ENCODE measurements around the gene ESRRB.

The ESRRB gene

DNA sequence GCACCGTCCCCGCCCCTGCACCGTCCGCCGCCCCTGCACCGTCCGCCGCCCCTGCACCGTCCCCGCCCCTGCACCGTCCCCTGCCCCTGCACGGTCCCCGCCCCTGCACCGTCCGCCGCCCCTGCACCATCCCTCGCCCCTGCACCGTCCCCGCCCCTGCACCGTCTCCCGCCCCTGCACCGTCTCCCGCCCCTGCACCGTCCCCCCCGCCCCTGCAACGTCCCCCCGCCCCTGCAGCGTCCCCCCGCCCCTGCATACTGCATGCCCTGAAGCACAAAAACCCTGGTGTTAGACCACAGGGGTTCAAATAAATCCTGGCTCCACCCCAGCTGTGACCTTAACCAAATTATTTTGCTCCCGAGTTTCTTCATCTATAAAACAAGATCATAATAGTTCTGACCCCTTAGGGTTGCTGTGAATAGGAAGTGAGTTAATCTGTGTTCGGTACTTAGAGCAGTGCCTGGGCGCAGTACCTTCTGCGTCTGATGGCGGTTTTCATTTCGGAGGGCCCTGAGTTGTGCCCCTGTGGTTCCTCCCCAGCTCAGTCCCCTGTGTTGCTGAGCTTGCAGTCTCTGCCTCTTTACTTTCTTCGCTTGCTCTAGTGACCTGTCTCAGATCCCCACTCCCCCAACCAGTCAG, 38.1 kb downstream of the ESRRB start:
- Histone ChIP-seq H3K4ac (ENCODE audit: low read depth, low read length) (no peak overlapping the region), H3K36me3 (ENCODE audit: control insufficient read depth, insufficient read depth, low read length) (no peaks in the 10 kb centered on the region), H4K5ac (ENCODE audit: low read length) (no peak overlapping the region), H2AK5ac (ENCODE audit: low read length) (no peak overlapping the region), H3K23ac (ENCODE audit: low read length) (no peak overlapping the region), H2BK120ac (ENCODE audit: low read depth, low read length) (no peak overlapping the region), H3K4me2 (ENCODE audit: low read length) (peak overlapping the region; percentile 83), H3K56ac (ENCODE audit: low read length) (peak overlapping the region; percentile 76), H2BK5ac (ENCODE audit: low read length) (no peak overlapping the region), H3K4me1 (ENCODE audit: control insufficient read depth, low read depth, low read length) (no peaks in the 10 kb centered on the region), H3K4me3 (ENCODE audit: low read length) (peak overlapping the region; percentile 10), H3K79me2 (ENCODE audit: control insufficient read depth, insufficient read depth, low read length) (no peaks in the 10 kb centered on the region), H3K18ac (ENCODE audit: low read length) (no peak overlapping the region), H3K9ac (ENCODE audit: low read length) (peak overlapping the region; percentile 55), H4K8ac (ENCODE audit: low read depth, low read length) (no peak overlapping the region), H3K27ac (ENCODE audit: low read depth, low read length) (no peak overlapping the region), H3K27me3 (ENCODE audit: insufficient read depth, low read length, poor library complexity) (no peaks in the 10 kb centered on the region), H3K79me1 (ENCODE audit: low read length) (no peaks in the 10 kb centered on the region), H2BK15ac (replicated peaks; ENCODE audit: low read depth) (no peak overlapping the region)
- DNase-seq, result no peak
- WGBS (ENCODE audit: extremely low coverage, insufficient coverage, low lambda C conversion rate), result no CpG with 5 or more reads among the region's 36 CpGs

DNA sequence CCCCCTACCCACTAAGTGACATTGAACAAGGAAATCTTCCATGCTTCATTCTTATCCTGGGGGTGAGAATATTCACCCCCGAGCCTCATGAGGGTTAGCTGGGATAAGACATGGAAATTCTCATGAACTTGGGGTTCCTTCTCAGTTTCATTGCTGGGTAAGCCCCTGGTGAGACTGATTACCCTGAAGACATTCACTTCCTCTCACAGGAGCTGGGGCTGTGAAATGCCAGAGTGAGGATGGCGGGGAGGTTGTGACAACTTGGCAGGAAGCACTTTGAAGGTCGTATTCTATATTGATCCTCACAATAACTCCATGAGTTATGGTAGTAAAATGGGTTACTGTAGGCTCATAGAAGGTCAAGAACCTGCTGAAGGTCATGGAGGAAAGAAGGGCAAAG, 43.5 kb downstream of the ESRRB start:
- Histone ChIP-seq H3K27ac (ENCODE audit: low read depth, low read length) (no peak overlapping the region), H3K23ac (ENCODE audit: low read length) (no peak overlapping the region), H4K5ac (ENCODE audit: low read length) (no peak overlapping the region), H3K4me3 (ENCODE audit: low read length) (no peak overlapping the region), H3K18ac (ENCODE audit: low read length) (no peak overlapping the region), H3K27me3 (ENCODE audit: insufficient read depth, low read length, poor library complexity) (no peaks in the 10 kb centered on the region), H2BK120ac (ENCODE audit: low read depth, low read length) (no peak overlapping the region), H2BK5ac (ENCODE audit: low read length) (no peak overlapping the region), H3K4ac (ENCODE audit: low read depth, low read length) (no peak overlapping the region), H3K79me2 (ENCODE audit: control insufficient read depth, insufficient read depth, low read length) (no peaks in the 10 kb centered on the region), H3K79me1 (ENCODE audit: low read length) (no peaks in the 10 kb centered on the region), H3K9ac (ENCODE audit: low read length) (no peak overlapping the region), H2AK5ac (ENCODE audit: low read length) (no peak overlapping the region), H3K4me1 (ENCODE audit: control insufficient read depth, low read depth, low read length) (no peaks in the 10 kb centered on the region), H2BK15ac (replicated peaks; ENCODE audit: low read depth) (no peak overlapping the region), H3K36me3 (ENCODE audit: control insufficient read depth, insufficient read depth, low read length) (no peaks in the 10 kb centered on the region), H4K8ac (ENCODE audit: low read depth, low read length) (no peak overlapping the region), H3K56ac (ENCODE audit: low read length) (no peak overlapping the region), H3K4me2 (ENCODE audit: low read length) (no peak overlapping the region)
- no CpG with 5 or more reads among the region's 3 CpGs for WGBS (ENCODE audit: extremely low coverage, insufficient coverage, low lambda C conversion rate)
- no peak for DNase-seq

DNA sequence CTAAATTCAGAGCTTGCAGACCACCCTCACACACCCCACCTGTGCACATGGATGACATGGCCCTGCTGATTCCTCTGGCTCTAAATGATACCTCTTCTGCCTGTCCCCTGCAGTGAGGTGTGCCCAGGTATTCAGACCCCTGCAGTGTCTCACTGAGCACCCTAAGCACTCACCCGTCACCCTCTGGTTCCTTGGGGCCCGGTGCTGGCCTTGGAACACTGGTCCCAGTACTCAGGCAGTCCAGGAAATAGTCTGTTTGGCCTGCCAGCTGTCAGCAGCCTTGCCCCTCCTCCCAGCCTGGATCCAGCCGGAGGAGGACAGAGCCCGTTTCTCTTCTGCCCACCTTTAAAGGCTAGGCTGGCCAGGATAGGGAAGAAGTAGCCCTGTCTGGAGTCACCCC, 44.9 kb downstream of the ESRRB start:
- no peak overlapping the region for H2BK120ac ChIP-seq (ENCODE audit: low read depth, low read length)
- no peak overlapping the region for H3K18ac ChIP-seq (ENCODE audit: low read length)
- no peak overlapping the region for H3K4me2 ChIP-seq (ENCODE audit: low read length)
- H3K56ac ChIP-seq (ENCODE audit: low read length), result no peak overlapping the region
- no peak for DNase-seq
- H3K4me3 ChIP-seq (ENCODE audit: low read length), result no peak overlapping the region
- no peak overlapping the region for H2BK5ac ChIP-seq (ENCODE audit: low read length)
- H3K4ac ChIP-seq (ENCODE audit: low read depth, low read length), result no peak overlapping the region
- no peak overlapping the region for H3K9ac ChIP-seq (ENCODE audit: low read length)
- H3K4me1 ChIP-seq (ENCODE audit: control insufficient read depth, low read depth, low read length), result no peaks in the 10 kb centered on the region
- WGBS (ENCODE audit: extremely low coverage, insufficient coverage, low lambda C conversion rate), result no CpG with 5 or more reads among the region's 4 CpGs
- peak overlapping the region; percentile 80 for H3K23ac ChIP-seq (ENCODE audit: low read length)
- no peaks in the 10 kb centered on the region for H3K27me3 ChIP-seq (ENCODE audit: insufficient read depth, low read length, poor library complexity)
- no peak overlapping the region for H4K8ac ChIP-seq (ENCODE audit: low read depth, low read length)
- no peaks in the 10 kb centered on the region for H3K79me1 ChIP-seq (ENCODE audit: low read length)
- H3K79me2 ChIP-seq (ENCODE audit: control insufficient read depth, insufficient read depth, low read length), result no peaks in the 10 kb centered on the region
- H2AK5ac ChIP-seq (ENCODE audit: low read length), result no peak overlapping the region
- no peaks in the 10 kb centered on the region for H3K36me3 ChIP-seq (ENCODE audit: control insufficient read depth, insufficient read depth, low read length)
- H4K5ac ChIP-seq (ENCODE audit: low read length), result no peak overlapping the region
- H2BK15ac ChIP-seq (replicated peaks; ENCODE audit: low read depth), result no peak overlapping the region
- no peak overlapping the region for H3K27ac ChIP-seq (ENCODE audit: low read depth, low read length)

DNA sequence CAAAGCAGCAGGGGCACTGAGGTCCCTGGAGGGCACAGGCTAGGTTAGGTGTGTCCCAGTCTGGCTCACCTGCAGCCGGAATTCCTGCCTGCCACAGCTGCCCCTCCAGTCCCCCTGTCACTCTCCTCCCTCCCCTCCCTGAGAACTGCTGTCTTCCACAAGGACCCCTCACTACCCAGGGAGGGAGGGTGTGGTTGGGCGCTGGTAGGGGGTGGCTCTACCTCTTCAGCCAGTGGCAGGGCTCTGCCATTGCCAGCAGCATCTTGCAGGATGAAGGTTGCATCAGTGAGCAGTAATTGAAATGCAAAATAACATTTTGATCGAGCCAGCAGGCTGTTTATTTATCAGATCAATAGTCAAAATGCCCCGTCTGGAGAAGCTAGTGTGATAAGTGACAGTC, 45.7 kb downstream of the ESRRB start:
- H4K5ac ChIP-seq (ENCODE audit: low read length), result no peak overlapping the region
- H3K4me1 ChIP-seq (ENCODE audit: control insufficient read depth, low read depth, low read length), result no peaks in the 10 kb centered on the region
- no peak overlapping the region for H2BK5ac ChIP-seq (ENCODE audit: low read length)
- no peak overlapping the region for H3K4ac ChIP-seq (ENCODE audit: low read depth, low read length)
- no peaks in the 10 kb centered on the region for H3K79me2 ChIP-seq (ENCODE audit: control insufficient read depth, insufficient read depth, low read length)
- H3K79me1 ChIP-seq (ENCODE audit: low read length), result no peaks in the 10 kb centered on the region
- H2BK120ac ChIP-seq (ENCODE audit: low read depth, low read length), result no peak overlapping the region
- H3K18ac ChIP-seq (ENCODE audit: low read length), result no peak overlapping the region
- no peak overlapping the region for H3K23ac ChIP-seq (ENCODE audit: low read length)
- H3K27ac ChIP-seq (ENCODE audit: low read depth, low read length), result no peak overlapping the region
- H3K9ac ChIP-seq (ENCODE audit: low read length), result no peak overlapping the region
- H3K4me3 ChIP-seq (ENCODE audit: low read length), result no peak overlapping the region
- H2BK15ac ChIP-seq (replicated peaks; ENCODE audit: low read depth), result no peak overlapping the region
- no peak for DNase-seq
- no peak overlapping the region for H2AK5ac ChIP-seq (ENCODE audit: low read length)
- H3K56ac ChIP-seq (ENCODE audit: low read length), result no peak overlapping the region
- H3K4me2 ChIP-seq (ENCODE audit: low read length), result no peak overlapping the region
- no peak overlapping the region for H4K8ac ChIP-seq (ENCODE audit: low read depth, low read length)
- H3K36me3 ChIP-seq (ENCODE audit: control insufficient read depth, insufficient read depth, low read length), result no peaks in the 10 kb centered on the region
- no CpG with 5 or more reads among the region's 4 CpGs for whole genome bisulfite sequencing (ENCODE audit: extremely low coverage, insufficient coverage, low lambda C conversion rate)
- no peaks in the 10 kb centered on the region for H3K27me3 ChIP-seq (ENCODE audit: insufficient read depth, low read length, poor library complexity)

DNA sequence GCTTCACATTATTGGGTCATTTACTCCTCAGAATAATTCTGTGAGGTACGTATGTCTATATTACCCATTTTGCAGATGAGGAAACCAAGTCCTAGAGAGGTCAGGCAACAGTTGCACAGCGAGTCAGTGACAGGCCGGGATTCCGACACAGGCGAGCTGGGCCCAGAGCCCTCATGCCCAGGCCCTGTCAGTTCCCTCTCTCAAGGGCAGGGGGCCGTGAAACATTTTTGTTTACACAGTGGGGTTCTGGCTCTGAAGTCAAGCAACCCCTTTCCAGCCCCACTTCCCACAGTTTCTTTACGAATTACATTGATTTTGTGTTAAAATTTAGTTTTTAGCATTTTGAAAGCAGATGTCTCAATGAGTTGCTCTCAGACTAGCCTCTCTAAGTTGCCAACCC, 46.7 kb downstream of the ESRRB start:
- DNase-seq, result no peak
- Histone ChIP-seq H3K36me3 (ENCODE audit: control insufficient read depth, insufficient read depth, low read length) (no peaks in the 10 kb centered on the region), H3K79me2 (ENCODE audit: control insufficient read depth, insufficient read depth, low read length) (no peaks in the 10 kb centered on the region), H3K4ac (ENCODE audit: low read depth, low read length) (no peak overlapping the region), H3K27me3 (ENCODE audit: insufficient read depth, low read length, poor library complexity) (no peaks in the 10 kb centered on the region), H2AK5ac (ENCODE audit: low read length) (no peak overlapping the region), H2BK15ac (replicated peaks; ENCODE audit: low read depth) (no peak overlapping the region), H3K18ac (ENCODE audit: low read length) (no peak overlapping the region), H3K27ac (ENCODE audit: low read depth, low read length) (no peak overlapping the region), H3K4me3 (ENCODE audit: low read length) (no peak overlapping the region), H2BK120ac (ENCODE audit: low read depth, low read length) (no peak overlapping the region), H3K56ac (ENCODE audit: low read length) (no peak overlapping the region), H4K5ac (ENCODE audit: low read length) (no peak overlapping the region), H3K4me2 (ENCODE audit: low read length) (no peak overlapping the region), H3K4me1 (ENCODE audit: control insufficient read depth, low read depth, low read length) (no peaks in the 10 kb centered on the region), H2BK5ac (ENCODE audit: low read length) (no peak overlapping the region), H3K9ac (ENCODE audit: low read length) (no peak overlapping the region), H3K23ac (ENCODE audit: low read length) (no peak overlapping the region), H4K8ac (ENCODE audit: low read depth, low read length) (no peak overlapping the region), H3K79me1 (ENCODE audit: low read length) (no peaks in the 10 kb centered on the region)
- no CpG with 5 or more reads among the region's 7 CpGs for WGBS (ENCODE audit: extremely low coverage, insufficient coverage, low lambda C conversion rate)

DNA sequence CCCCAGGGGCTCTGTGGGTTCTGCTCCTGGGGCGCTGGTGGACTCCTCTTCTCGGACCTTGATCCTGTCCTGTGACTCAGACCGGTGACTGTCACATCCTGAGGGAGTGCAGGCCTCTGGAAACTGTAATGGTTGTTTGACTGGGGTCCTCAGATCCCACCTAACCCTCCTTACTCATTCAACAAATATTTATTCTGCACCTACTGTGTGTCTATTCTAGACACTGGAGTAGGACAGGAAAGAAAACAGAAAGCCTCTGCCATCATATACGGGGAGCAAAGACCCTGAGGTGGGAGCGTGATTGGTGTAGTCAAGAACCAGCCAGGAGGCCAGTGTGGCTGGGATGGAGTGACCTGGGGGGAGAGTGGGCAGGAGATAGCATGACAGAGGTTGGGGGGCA, 47.6 kb downstream of the ESRRB start:
- no peak overlapping the region for H3K4me3 ChIP-seq (ENCODE audit: low read length)
- H3K18ac ChIP-seq (ENCODE audit: low read length), result no peak overlapping the region
- no peaks in the 10 kb centered on the region for H3K27me3 ChIP-seq (ENCODE audit: insufficient read depth, low read length, poor library complexity)
- no peak overlapping the region for H2BK5ac ChIP-seq (ENCODE audit: low read length)
- no peak overlapping the region for H3K27ac ChIP-seq (ENCODE audit: low read depth, low read length)
- H3K36me3 ChIP-seq (ENCODE audit: control insufficient read depth, insufficient read depth, low read length), result no peaks in the 10 kb centered on the region
- DNase-seq, result no peak
- H3K9ac ChIP-seq (ENCODE audit: low read length), result no peak overlapping the region
- H4K8ac ChIP-seq (ENCODE audit: low read depth, low read length), result no peak overlapping the region
- H2AK5ac ChIP-seq (ENCODE audit: low read length), result no peak overlapping the region
- no peaks in the 10 kb centered on the region for H3K79me1 ChIP-seq (ENCODE audit: low read length)
- no peak overlapping the region for H2BK15ac ChIP-seq (replicated peaks; ENCODE audit: low read depth)
- H2BK120ac ChIP-seq (ENCODE audit: low read depth, low read length), result no peak overlapping the region
- no CpG with 5 or more reads among the region's 5 CpGs for WGBS (ENCODE audit: extremely low coverage, insufficient coverage, low lambda C conversion rate)
- no peak overlapping the region for H3K4me2 ChIP-seq (ENCODE audit: low read length)
- no peak overlapping the region for H3K56ac ChIP-seq (ENCODE audit: low read length)
- no peak overlapping the region for H3K4ac ChIP-seq (ENCODE audit: low read depth, low read length)
- H4K5ac ChIP-seq (ENCODE audit: low read length), result no peak overlapping the region
- no peaks in the 10 kb centered on the region for H3K79me2 ChIP-seq (ENCODE audit: control insufficient read depth, insufficient read depth, low read length)
- no peak overlapping the region for H3K23ac ChIP-seq (ENCODE audit: low read length)
- H3K4me1 ChIP-seq (ENCODE audit: control insufficient read depth, low read depth, low read length), result no peaks in the 10 kb centered on the region

All from mesendoderm (in vitro differentiated cells).